HG03139 (cell line): ENCODE measurements around the gene SLC15A4.
"Not testable (repeated sequence)": the region's sequence is repeated elsewhere in the genome, so short reads cannot be mapped to it uniquely, and the experiment has no call there.

Source experiments
- ATAC-seq: cut with Tn5 transposase; IDR thresholded peaks from one replicate; pipeline ENCODE4 v1.9.1; 2021; ENCODE audit not compliant: unreplicated experiment

Gene SLC15A4

GRCh38 chr12:128815779-128816642, 7.7 kb downstream of the SLC15A4 start:
- no peak for ATAC-seq

- ATAC-seq: no peak
These were observed 9.1 kb downstream of the SLC15A4 start for GRCh38 chr12:128814411-128815261.

GRCh38 chr12:128813883-128814282, 9.9 kb downstream of the SLC15A4 start:
- ATAC-seq: peak; percentile 20

- no peak for ATAC-seq
These were observed 10.4 kb downstream of the SLC15A4 start for GRCh38 chr12:128813392-128813791.

- no peak for ATAC-seq
These were observed 12.0 kb downstream of the SLC15A4 start for GRCh38 chr12:128811806-128812205.

GRCh38 chr12:128810182-128811127, 13.3 kb downstream of the SLC15A4 start:
- ATAC-seq: peak; percentile 72

- no peak for ATAC-seq
These were observed 15.1 kb downstream of the SLC15A4 start for GRCh38 chr12:128808651-128809050.

- ATAC-seq: no peak
These were observed 16.5 kb downstream of the SLC15A4 start for GRCh38 chr12:128807161-128807724.

- ATAC-seq: no peak
These were observed 17.2 kb downstream of the SLC15A4 start for GRCh38 chr12:128806573-128806972.

- not testable (repeated sequence) for ATAC-seq
These were observed 18.4 kb downstream of the SLC15A4 start for GRCh38 chr12:128805406-128805805.

- no peak for ATAC-seq
These were observed 19.0 kb downstream of the SLC15A4 start for GRCh38 chr12:128804762-128805161.

- no peak for ATAC-seq
These were observed 20.0 kb downstream of the SLC15A4 start for GRCh38 chr12:128803788-128804187.

GRCh38 chr12:128802756-128803155, 21.0 kb downstream of the SLC15A4 start:
- ATAC-seq: no peak

- no peak for ATAC-seq
These were observed 21.8 kb downstream of the SLC15A4 start for GRCh38 chr12:128801879-128802391.

- no peak for ATAC-seq
These were observed 23.2 kb downstream of the SLC15A4 start for GRCh38 chr12:128800606-128801005.

- ATAC-seq: no peak
These were observed 25.0 kb downstream of the SLC15A4 start for GRCh38 chr12:128798571-128799341.

GRCh38 chr12:128797119-128798118, 26.3 kb downstream of the SLC15A4 start:
- ATAC-seq: peak; percentile 31

GRCh38 chr12:128796439-128797118, 27.2 kb downstream of the SLC15A4 start:
- ATAC-seq: no peak
